Umbilical cord (tissue), 2 donors: ENCODE results near the gene REM2. TPM values are rescaled to one million over a fixed set of nuclear protein-coding genes. Genes with fewer than 3 reads are reported as not detected.
A peak's percentile ranks its signal among the peaks of the same experiment; 100 is the strongest.

Source experiments
- DNase-seq: peaks from one replicate; pipeline ENCODE4 v3.0.0-alpha.2; 2015; ENCODE audit warnings: low spot score
- total RNA-seq: library from RNA; depleted of rRNA; stranded (reverse); fragments of >200 nt; gene quantifications from one replicate; pipeline ENCODE4 v1.2.3, GENCODE V29; 2014; ENCODE audit warnings: low replicate concordance; ENCODE audit not compliant: insufficient read depth

Gene REM2, protein sequence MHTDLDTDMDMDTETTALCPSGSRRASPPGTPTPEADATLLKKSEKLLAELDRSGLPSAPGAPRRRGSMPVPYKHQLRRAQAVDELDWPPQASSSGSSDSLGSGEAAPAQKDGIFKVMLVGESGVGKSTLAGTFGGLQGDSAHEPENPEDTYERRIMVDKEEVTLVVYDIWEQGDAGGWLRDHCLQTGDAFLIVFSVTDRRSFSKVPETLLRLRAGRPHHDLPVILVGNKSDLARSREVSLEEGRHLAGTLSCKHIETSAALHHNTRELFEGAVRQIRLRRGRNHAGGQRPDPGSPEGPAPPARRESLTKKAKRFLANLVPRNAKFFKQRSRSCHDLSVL
- not detected for total RNA-seq

DNA sequence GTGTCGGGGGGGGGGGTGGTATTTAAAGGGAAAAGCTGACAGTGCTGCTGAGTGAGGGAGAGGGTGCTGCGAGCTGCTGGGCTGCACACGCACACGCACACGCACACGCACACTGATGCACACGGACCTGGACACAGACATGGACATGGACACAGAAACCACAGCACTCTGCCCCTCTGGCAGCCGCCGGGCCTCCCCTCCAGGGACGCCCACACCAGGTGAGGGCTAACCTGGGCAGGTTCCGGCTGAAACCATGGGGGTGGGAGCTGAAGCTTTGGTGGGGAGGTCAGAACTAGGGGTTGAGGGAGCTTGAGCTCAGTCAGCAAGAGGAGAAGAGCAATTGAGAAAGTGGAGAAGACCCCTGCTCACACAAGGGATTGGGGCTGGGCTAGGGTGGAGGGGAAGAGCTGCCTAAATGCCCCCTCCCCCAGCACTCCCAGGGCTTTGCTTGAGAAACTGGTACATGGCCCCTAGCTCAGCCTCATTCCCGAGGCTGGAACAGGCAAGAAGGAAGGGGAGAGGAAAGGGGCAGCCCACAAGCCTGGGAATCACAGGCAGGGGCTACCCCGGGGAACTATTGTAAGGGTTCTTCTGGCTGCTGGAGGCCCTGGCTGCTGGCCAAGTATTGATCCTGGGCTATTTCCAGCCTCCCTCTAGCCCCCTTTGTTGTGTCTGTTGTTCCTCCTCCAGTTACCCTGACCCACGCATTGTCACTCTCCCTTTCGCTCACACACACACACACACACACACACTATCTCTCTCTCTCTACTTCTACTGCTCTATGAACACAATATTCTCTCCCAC lies at the start of gene REM2:
TSS of gene REM2 (plus strand) at position 50 of the 804 bp plus-strand sequence. CDS start at position 116, 66 bp downstream.
- no peak for DNase-seq

- DNase-seq, result no peak
Measured at GRCh38 chr14:22835505-22835904, 47.5 kb upstream of the REM2 start.

- DNase-seq, result peak; percentile 98
Measured at GRCh38 chr14:22836301-22837113, 46.5 kb upstream of the REM2 start, which contains the start of gene MMP14. Gene MMP14 (plus strand): TSS chr14:22836585. CDS start chr14:22836818, 233 bp downstream.

GRCh38 chr14:22837114-22837749 lies 45.8 kb upstream of the REM2 start:
- peak; percentile 68 for DNase-seq

- DNase-seq, result peak; percentile 74
Measured at GRCh38 chr14:22837750-22838538, 45.1 kb upstream of the REM2 start.

DNA sequence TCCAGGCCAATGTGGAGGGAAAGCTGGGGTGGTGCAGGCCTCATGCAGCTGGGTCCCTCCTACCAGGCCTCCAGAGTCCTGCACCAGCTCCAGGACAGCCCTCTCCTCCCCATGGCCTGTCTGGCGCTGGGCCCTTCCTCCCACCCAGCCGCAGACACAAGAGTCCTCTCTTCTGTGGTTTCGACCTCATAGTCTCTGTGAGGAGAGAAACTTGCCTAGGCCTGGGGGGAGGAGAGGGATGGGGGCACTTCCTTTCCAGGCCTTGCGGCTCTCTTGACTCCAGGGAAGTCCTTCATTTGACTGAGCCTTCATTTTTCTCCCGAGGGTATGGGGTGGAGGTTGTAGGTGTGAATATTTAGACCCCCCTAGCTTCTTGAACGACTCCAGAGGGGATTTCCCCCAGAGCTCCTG lies 44.4 kb upstream of the REM2 start:
- DNase-seq, result peak; percentile 61

DNA sequence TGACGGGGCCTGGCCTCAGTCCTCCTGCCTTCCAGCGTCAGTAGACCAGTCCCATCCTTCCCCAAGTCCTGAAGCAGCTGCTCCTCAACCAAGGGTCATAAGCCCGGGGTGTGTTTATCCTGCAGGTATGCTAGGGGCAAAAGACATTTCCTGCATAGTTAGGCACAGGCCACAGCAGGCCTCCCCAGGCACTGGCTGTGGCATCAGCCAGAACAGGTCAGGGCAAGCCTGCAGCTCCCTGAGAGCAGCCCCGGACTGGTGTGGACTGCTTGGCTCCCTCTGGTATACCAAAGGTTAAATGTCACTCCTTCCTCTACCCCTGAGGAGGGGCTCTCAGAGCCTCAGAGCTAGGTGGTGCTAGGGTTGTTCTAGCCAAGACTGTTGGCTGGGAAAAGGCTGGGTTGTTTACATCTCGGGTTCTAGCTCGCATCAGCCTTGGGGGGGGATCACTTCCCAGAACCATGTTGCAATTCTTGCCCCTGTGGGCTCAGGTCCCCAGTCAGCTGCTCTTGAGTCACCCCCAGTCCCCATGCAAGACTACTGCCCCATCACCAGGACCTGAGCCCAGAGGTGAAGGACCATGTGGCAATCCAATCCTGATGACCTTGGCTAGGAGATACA lies 43.8 kb upstream of the REM2 start:
- DNase-seq, result no peak

GRCh38 chr14:22841311-22841710 lies 41.7 kb upstream of the REM2 start:
- no peak for DNase-seq

DNA sequence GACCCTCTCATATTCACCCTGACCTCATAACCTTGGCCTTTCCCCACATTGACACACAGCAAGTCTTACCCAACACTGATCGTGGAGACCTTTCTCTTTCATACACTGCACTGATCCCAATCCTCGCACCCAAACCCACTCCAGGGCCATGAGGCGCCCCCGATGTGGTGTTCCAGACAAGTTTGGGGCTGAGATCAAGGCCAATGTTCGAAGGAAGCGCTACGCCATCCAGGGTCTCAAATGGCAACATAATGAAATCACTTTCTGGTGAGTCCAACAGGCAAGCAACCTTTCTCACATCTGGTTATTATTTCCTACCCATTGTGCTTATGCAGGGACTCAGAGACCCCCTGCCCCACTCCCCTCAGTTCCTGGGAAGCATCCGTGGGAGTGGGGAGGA lies 41.3 kb upstream of the REM2 start:
- no peak for DNase-seq

DNA sequence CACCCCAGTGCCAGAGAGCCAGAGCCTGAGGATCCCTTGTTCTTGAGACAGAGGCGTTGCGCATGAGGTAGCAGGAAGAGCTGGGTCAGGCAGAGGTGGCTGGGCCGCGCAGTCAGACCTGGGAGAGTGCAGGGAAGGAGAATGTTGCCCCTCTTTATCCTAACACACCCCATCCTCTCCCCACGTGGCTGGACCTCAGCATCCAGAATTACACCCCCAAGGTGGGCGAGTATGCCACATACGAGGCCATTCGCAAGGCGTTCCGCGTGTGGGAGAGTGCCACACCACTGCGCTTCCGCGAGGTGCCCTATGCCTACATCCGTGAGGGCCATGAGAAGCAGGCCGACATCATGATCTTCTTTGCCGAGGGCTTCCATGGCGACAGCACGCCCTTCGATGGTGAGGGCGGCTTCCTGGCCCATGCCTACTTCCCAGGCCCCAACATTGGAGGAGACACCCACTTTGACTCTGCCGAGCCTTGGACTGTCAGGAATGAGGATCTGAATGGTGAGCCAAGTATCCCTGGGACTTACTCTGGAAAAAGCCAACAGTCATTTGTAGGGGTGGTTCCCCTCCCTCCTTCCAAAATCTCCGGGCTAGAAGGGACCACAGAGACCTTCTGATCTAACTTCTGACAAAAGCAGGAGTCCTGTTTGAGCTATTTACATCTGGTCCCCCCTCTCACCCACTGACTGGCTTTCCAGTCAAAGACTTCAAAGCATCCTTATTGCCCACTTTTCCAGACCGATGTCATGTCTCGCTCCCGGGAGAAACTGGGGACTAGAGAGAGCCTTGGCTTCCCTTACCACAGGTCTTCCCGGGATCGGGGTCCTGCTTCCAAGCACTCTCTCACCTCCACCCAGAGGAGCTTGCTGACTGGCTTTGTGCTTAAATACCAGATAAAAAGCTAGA lies 40.6 kb upstream of the REM2 start:
- no peak for DNase-seq

- no peak for DNase-seq
Measured at GRCh38 chr14:22843123-22843925, 39.7 kb upstream of the REM2 start.

DNA sequence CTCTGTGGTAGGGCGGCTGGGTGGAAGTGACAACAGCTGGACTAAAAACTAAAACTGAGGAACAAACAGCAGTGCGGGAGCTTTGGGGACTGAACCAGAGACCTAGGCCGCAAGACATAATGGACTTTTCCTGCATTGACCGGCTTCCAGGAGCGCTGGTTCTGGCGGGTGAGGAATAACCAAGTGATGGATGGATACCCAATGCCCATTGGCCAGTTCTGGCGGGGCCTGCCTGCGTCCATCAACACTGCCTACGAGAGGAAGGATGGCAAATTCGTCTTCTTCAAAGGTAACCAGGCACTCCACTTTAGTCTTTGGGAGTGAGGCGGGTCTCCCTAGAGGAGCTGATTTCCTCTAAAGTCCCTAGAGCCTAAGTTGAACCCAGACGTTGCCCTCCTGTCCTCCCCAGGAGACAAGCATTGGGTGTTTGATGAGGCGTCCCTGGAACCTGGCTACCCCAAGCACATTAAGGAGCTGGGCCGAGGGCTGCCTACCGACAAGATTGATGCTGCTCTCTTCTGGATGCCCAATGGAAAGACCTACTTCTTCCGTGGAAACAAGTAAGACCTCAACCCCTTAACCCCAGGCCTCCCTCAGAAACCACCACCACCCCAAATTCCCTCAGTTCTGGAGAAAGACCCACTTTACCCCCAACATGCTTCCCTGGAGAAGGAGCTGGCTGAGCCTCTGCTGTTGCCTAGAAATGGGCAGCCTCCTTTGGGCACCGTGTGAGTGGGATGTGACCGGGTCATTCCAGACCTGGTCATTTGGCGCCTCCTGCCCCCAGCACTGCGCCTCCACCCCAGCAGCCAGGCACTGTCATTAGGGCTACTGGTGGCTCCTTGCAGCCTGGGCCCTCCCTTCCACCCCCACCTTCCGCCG lies 38.6 kb upstream of the REM2 start:
- no peak for DNase-seq

- DNase-seq, result no peak
Measured at GRCh38 chr14:22845103-22845394, 38.0 kb upstream of the REM2 start.

GRCh38 chr14:22845821-22846625 lies 37.0 kb upstream of the REM2 start:
- no peak for DNase-seq

- no peak for DNase-seq
Measured at GRCh38 chr14:22846811-22847307, 36.2 kb upstream of the REM2 start.

GRCh38 chr14:22847661-22848341 lies 35.2 kb upstream of the REM2 start:
- DNase-seq, result peak; percentile 45
